ES-I3 (cell line): ENCODE measurements around the gene SCFD2.

Experiments used
- H3K36me3 ChIP-seq: 2 replicates; pipeline ENCODE4 v1.6.1; 2013; ENCODE audit warnings: mild to moderate bottlenecking, low read length, control low read depth, moderate library complexity; ENCODE audit not compliant: insufficient read depth
- H3K4me1 ChIP-seq: 2 replicates; pipeline ENCODE4 v1.6.1; 2013; ENCODE audit warnings: mild to moderate bottlenecking, control low read depth, low read length; ENCODE audit not compliant: insufficient read depth
- H3K9ac ChIP-seq: 2 replicates; pipeline ENCODE4 v1.6.1; 2013; ENCODE audit warnings: low read depth, mild to moderate bottlenecking, low read length, moderate library complexity
- H3K9me3 ChIP-seq: 2 replicates; pipeline ENCODE4 v1.6.1; 2013; ENCODE audit warnings: mild to moderate bottlenecking, low read length, moderate library complexity; ENCODE audit not compliant: control insufficient read depth, insufficient read depth

The SCFD2 gene

GRCh38 chr4:53120778-53121177 lies 245.1 kb downstream of the SCFD2 start:
- Histone ChIP-seq H3K9me3 (no peaks in the 10 kb centered on the region), H3K36me3 (no peaks in the 10 kb centered on the region), H3K9ac (no peak overlapping the region), H3K4me1 (peaks cover 4% of the 10 kb centered on the region; the same call in 1 of the 2 replicates)

GRCh38 chr4:53119680-53120079 lies 246.2 kb downstream of the SCFD2 start:
- no peak overlapping the region for H3K9ac ChIP-seq
- H3K4me1 ChIP-seq, result peaks cover 4% of the 10 kb centered on the region; the same call in 1 of the 2 replicates
- no peaks in the 10 kb centered on the region for H3K9me3 ChIP-seq
- no peaks in the 10 kb centered on the region for H3K36me3 ChIP-seq

- Histone ChIP-seq H3K4me1 (peaks cover 4% of the 10 kb centered on the region; the same call in 1 of the 2 replicates), H3K9me3 (no peaks in the 10 kb centered on the region), H3K9ac (no peak overlapping the region), H3K36me3 (no peaks in the 10 kb centered on the region)
Measured at GRCh38 chr4:53118676-53119075, 247.2 kb downstream of the SCFD2 start.

GRCh38 chr4:53116954-53117353 lies 248.9 kb downstream of the SCFD2 start:
- peaks cover 4% of the 10 kb centered on the region; the same call in 1 of the 2 replicates for H3K4me1 ChIP-seq

GRCh38 chr4:53113431-53114225 lies 252.2 kb downstream of the SCFD2 start:
- H3K36me3 ChIP-seq, result no peaks in the 10 kb centered on the region
- no peaks in the 10 kb centered on the region for H3K9me3 ChIP-seq
- no peak overlapping the region for H3K9ac ChIP-seq
- H3K4me1 ChIP-seq, result no peaks in the 10 kb centered on the region

More at GRCh38 chr4:53116954-53117353, 248.9 kb downstream of the SCFD2 start:
- H3K36me3 ChIP-seq, result no peaks in the 10 kb centered on the region
- no peak overlapping the region for H3K9ac ChIP-seq
- no peaks in the 10 kb centered on the region for H3K9me3 ChIP-seq

GRCh38 chr4:53105313-53105712 lies 260.5 kb downstream of the SCFD2 start:
- Histone ChIP-seq H3K4me1 (0 out of 2 replicates have a peak, but pooled peaks cover 4% of the 10 kb centered on the region), H3K9me3 (no peaks in the 10 kb centered on the region), H3K36me3 (no peaks in the 10 kb centered on the region), H3K9ac (no peak overlapping the region)

- Histone ChIP-seq H3K4me1 (0 out of 2 replicates have a peak, but pooled peaks cover 4% of the 10 kb centered on the region), H3K36me3 (no peaks in the 10 kb centered on the region), H3K9me3 (no peaks in the 10 kb centered on the region), H3K9ac (no peak overlapping the region)
Measured at GRCh38 chr4:53103481-53103880, 262.4 kb downstream of the SCFD2 start.

GRCh38 chr4:53101191-53101581 lies 264.7 kb downstream of the SCFD2 start:
- Histone ChIP-seq H3K4me1 (0 out of 2 replicates have a peak, but pooled peaks cover 4% of the 10 kb centered on the region), H3K9me3 (no peaks in the 10 kb centered on the region), H3K9ac (no peak overlapping the region), H3K36me3 (no peaks in the 10 kb centered on the region)

- Histone ChIP-seq H3K9me3 (no peaks in the 10 kb centered on the region), H3K9ac (no peak overlapping the region), H3K36me3 (no peaks in the 10 kb centered on the region), H3K4me1 (0 out of 2 replicates have a peak, but pooled peaks cover 4% of the 10 kb centered on the region)
Measured at GRCh38 chr4:53100501-53101190, 265.2 kb downstream of the SCFD2 start.

GRCh38 chr4:53098681-53099121 lies 267.2 kb downstream of the SCFD2 start:
- Histone ChIP-seq H3K36me3 (no peaks in the 10 kb centered on the region), H3K4me1 (no peaks in the 10 kb centered on the region), H3K9ac (no peak overlapping the region), H3K9me3 (no peaks in the 10 kb centered on the region)

- no peaks in the 10 kb centered on the region for H3K9me3 ChIP-seq
- H3K9ac ChIP-seq, result no peak overlapping the region
- H3K4me1 ChIP-seq, result no peaks in the 10 kb centered on the region
- no peaks in the 10 kb centered on the region for H3K36me3 ChIP-seq
Measured at GRCh38 chr4:53094040-53094439, 271.8 kb downstream of the SCFD2 start.

- no peak overlapping the region for H3K9ac ChIP-seq
- no peaks in the 10 kb centered on the region for H3K36me3 ChIP-seq
- H3K9me3 ChIP-seq, result no peaks in the 10 kb centered on the region
- no peaks in the 10 kb centered on the region for H3K4me1 ChIP-seq
Measured at GRCh38 chr4:53089936-53090729, 275.7 kb downstream of the SCFD2 start.

- no peaks in the 10 kb centered on the region for H3K9me3 ChIP-seq
- H3K36me3 ChIP-seq, result no peaks in the 10 kb centered on the region
- H3K4me1 ChIP-seq, result no peaks in the 10 kb centered on the region
- no peak overlapping the region for H3K9ac ChIP-seq
Measured at GRCh38 chr4:53088152-53088551, 277.7 kb downstream of the SCFD2 start.

- H3K9me3 ChIP-seq, result no peaks in the 10 kb centered on the region
- no peaks in the 10 kb centered on the region; the same call in 1 of the 2 replicates for H3K4me1 ChIP-seq
- no peak overlapping the region for H3K9ac ChIP-seq
- H3K36me3 ChIP-seq, result no peaks in the 10 kb centered on the region
Measured at GRCh38 chr4:53076374-53076958, 289.4 kb downstream of the SCFD2 start.
